ENCODE results near the gene TIGD4. TPM values are rescaled to one million over a fixed set of nuclear protein-coding genes. Genes with fewer than 3 reads are reported as not detected.

Gene TIGD4
- total RNA-seq, 2 donors from 2014 or later: 0.28 to 0.64 TPM

- intact Hi-C loops (cut with DNase I): no loop called here
- H3K4me1 ChIP-seq (replicated peaks): no peaks in the 10 kb centered on the region
- H3K27ac ChIP-seq: no peak overlapping the region
- TF ChIP-seq, protein P1, sequence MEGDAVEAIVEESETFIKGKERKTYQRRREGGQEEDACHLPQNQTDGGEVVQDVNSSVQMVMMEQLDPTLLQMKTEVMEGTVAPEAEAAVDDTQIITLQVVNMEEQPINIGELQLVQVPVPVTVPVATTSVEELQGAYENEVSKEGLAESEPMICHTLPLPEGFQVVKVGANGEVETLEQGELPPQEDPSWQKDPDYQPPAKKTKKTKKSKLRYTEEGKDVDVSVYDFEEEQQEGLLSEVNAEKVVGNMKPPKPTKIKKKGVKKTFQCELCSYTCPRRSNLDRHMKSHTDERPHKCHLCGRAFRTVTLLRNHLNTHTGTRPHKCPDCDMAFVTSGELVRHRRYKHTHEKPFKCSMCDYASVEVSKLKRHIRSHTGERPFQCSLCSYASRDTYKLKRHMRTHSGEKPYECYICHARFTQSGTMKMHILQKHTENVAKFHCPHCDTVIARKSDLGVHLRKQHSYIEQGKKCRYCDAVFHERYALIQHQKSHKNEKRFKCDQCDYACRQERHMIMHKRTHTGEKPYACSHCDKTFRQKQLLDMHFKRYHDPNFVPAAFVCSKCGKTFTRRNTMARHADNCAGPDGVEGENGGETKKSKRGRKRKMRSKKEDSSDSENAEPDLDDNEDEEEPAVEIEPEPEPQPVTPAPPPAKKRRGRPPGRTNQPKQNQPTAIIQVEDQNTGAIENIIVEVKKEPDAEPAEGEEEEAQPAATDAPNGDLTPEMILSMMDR (IDR thresholded peaks at IDR 0.05): no peak
- TF ChIP-seq POLR2A (IDR thresholded peaks at IDR 0.05): no peak
- TF ChIP-seq POLR2AphosphoS5 (IDR thresholded peaks at IDR 0.05): no peak
- no peak for DNase-seq (ENCODE audit: low spot score)
- no peaks in the 10 kb centered on the region for H3K27me3 ChIP-seq (replicated peaks; ENCODE audit: insufficient read depth)
- H3K9me3 ChIP-seq: no peaks in the 10 kb centered on the region
- 90% methylated on average over 2 of the region's 2 CpGs for WGBS
- H3K36me3 ChIP-seq: no peaks in the 10 kb centered on the region
- no peak overlapping the region for H3K4me3 ChIP-seq
Observed at GRCh38 chr4:152805071-152805650, 25.6 kb upstream of the TIGD4 start.

GRCh38 chr4:152803541-152803940, 24.0 kb upstream of the TIGD4 start:
- intact Hi-C loops (cut with DNase I): no loop called here

DNA sequence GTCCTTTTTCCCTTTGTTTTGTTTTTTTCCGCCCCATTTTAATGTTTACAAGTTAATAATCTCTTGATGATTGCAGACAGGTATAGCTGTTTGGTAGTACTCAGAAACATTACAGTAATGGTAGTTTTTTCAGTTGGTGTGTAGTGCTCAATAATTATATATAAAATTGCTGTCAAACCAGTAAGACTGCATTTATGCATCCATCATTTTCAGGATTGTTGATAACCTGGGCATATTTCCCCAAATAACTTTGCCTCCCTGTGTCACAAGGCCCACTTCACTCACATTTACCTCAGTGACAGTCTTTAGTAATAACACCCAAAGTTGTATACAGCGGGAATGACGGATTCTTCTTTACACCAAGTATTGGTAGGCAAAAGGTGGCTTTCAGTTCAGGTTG, 16.4 kb upstream of the TIGD4 start:
- Histone ChIP-seq H3K27ac (no peak overlapping the region), H3K27me3 (replicated peaks; ENCODE audit: insufficient read depth) (no peaks in the 10 kb centered on the region), H3K9me3 (no peaks in the 10 kb centered on the region), H3K4me3 (no peak overlapping the region), H3K36me3 (no peaks in the 10 kb centered on the region), H3K4me1 (replicated peaks) (no peaks in the 10 kb centered on the region)
- DNase-seq (ENCODE audit: low spot score): no peak
- 98% methylated on average over 3 of the region's 3 CpGs for WGBS
- intact Hi-C loops (cut with DNase I): no loop called here
- TF ChIP-seq POLR2A (IDR thresholded peaks at IDR 0.05): no peak
- TF ChIP-seq, protein P1 (IDR thresholded peaks at IDR 0.05): no peak
- no peak for TF ChIP-seq POLR2AphosphoS5 (IDR thresholded peaks at IDR 0.05)

More at GRCh38 chr4:152803541-152803940, 24.0 kb upstream of the TIGD4 start:
- Histone ChIP-seq H3K4me1 (replicated peaks) (no peaks in the 10 kb centered on the region), H3K36me3 (no peaks in the 10 kb centered on the region), H3K27ac (no peak overlapping the region), H3K27me3 (replicated peaks; ENCODE audit: insufficient read depth) (no peaks in the 10 kb centered on the region), H3K4me3 (no peak overlapping the region), H3K9me3 (no peaks in the 10 kb centered on the region)
- WGBS: 79% methylated on average over 1 of the region's 1 CpG
- no peak for DNase-seq (ENCODE audit: low spot score)
- TF ChIP-seq, protein P1 (IDR thresholded peaks at IDR 0.05): no peak
- TF ChIP-seq POLR2AphosphoS5 (IDR thresholded peaks at IDR 0.05) (no peak), POLR2A (IDR thresholded peaks at IDR 0.05) (no peak)

DNA sequence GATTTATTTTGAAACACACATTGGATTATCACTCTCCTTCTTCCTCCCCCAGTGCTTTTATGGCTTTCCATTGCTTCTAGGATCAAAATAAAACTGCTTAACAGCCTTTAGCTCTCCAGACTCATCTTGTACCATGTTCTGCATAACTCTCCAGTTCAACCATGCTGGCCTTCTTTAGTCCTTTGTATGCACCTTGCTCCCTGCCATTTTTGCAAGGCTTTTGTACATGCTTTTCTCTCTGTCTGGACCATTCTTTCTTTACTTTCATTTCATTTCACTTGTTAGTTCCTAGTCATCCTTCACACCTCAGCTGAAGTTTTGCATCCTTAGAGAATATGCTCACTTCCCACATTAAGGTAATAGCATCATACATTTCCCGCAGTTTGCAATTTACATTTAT, 7.1 kb upstream of the TIGD4 start:
- TF ChIP-seq, protein P1 (IDR thresholded peaks at IDR 0.05): no peak
- no peaks in the 10 kb centered on the region for H3K27me3 ChIP-seq (replicated peaks; ENCODE audit: insufficient read depth)
- no peak overlapping the region for H3K27ac ChIP-seq
- 98% methylated on average over 1 of the region's 1 CpG for WGBS
- H3K9me3 ChIP-seq: no peaks in the 10 kb centered on the region
- peaks cover 9% of the 10 kb centered on the region for H3K4me1 ChIP-seq (replicated peaks)
- no peak for DNase-seq (ENCODE audit: low spot score)
- no peak overlapping the region for H3K4me3 ChIP-seq
- intact Hi-C loops (cut with DNase I): no loop called here
- H3K36me3 ChIP-seq: no peaks in the 10 kb centered on the region
